ENCODE measurements around the gene BBX.

Gene BBX

GRCh38 chr3:107775974-107776373 is 253.2 kb downstream of the BBX start:
- no peak for TF ChIP-seq CTCF (IDR thresholded peaks at IDR 0.05; ENCODE audit: insufficient read depth, low read depth, low read length, missing control alignments)
- no peak for DNase-seq (ENCODE audit: low read depth)
- no peak overlapping the region for H3K4me3 ChIP-seq (ENCODE audit: low read depth, low read length)

- no peak overlapping the region for H3K4me3 ChIP-seq (ENCODE audit: low read depth, low read length)
- no peak for TF ChIP-seq CTCF (IDR thresholded peaks at IDR 0.05; ENCODE audit: insufficient read depth, low read depth, low read length, missing control alignments)
- DNase-seq (ENCODE audit: low read depth): no peak
These were observed 258.5 kb downstream of the BBX start for GRCh38 chr3:107781253-107781652.

- no peak for DNase-seq (ENCODE audit: low read depth)
- TF ChIP-seq CTCF (IDR thresholded peaks at IDR 0.05; ENCODE audit: insufficient read depth, low read depth, low read length, missing control alignments): no peak
- H3K4me3 ChIP-seq (ENCODE audit: low read depth, low read length): no peak overlapping the region
These were observed 259.3 kb downstream of the BBX start for GRCh38 chr3:107782054-107782453.

GRCh38 chr3:107790612-107791011 is 267.9 kb downstream of the BBX start:
- H3K4me3 ChIP-seq (ENCODE audit: low read depth, low read length): no peak overlapping the region
- no peak for DNase-seq (ENCODE audit: low read depth)
- no peak for TF ChIP-seq CTCF (IDR thresholded peaks at IDR 0.05; ENCODE audit: insufficient read depth, low read depth, low read length, missing control alignments)

- no peak overlapping the region for H3K4me3 ChIP-seq (ENCODE audit: low read depth, low read length)
- no peak for DNase-seq (ENCODE audit: low read depth)
- no peak for TF ChIP-seq CTCF (IDR thresholded peaks at IDR 0.05; ENCODE audit: insufficient read depth, low read depth, low read length, missing control alignments)
These were observed 268.3 kb downstream of the BBX start for GRCh38 chr3:107791027-107791426.

- TF ChIP-seq CTCF (IDR thresholded peaks at IDR 0.05; ENCODE audit: insufficient read depth, low read depth, low read length, missing control alignments): no peak
- no peak overlapping the region for H3K4me3 ChIP-seq (ENCODE audit: low read depth, low read length)
- DNase-seq (ENCODE audit: low read depth): no peak
These were observed 268.7 kb downstream of the BBX start for GRCh38 chr3:107791450-107791849.

GRCh38 chr3:107794664-107795443 is 272.1 kb downstream of the BBX start:
- DNase-seq (ENCODE audit: low read depth): no peak

More at GRCh38 chr3:107794664-107795443, 272.1 kb downstream of the BBX start:
- TF ChIP-seq CTCF (IDR thresholded peaks at IDR 0.05; ENCODE audit: insufficient read depth, low read depth, low read length, missing control alignments): no peak
- no peak overlapping the region for H3K4me3 ChIP-seq (ENCODE audit: low read depth, low read length)

All from GM12865 (cell line).